ENCODE data around the gene TNF. TPM values are rescaled to one million over a fixed set of nuclear protein-coding genes. Genes with fewer than 3 reads are reported as not detected.

The TNF gene
- total and polyA plus RNA-seq, 2 donors from 2014 or later: 0.69 to 5.4 TPM

- FAIRE-seq: no peak
Measured at GRCh38 chr6:31627690-31628287, 52.4 kb downstream of the TNF start.

More at GRCh38 chr6:31627690-31628287, 52.4 kb downstream of the TNF start:
- intact Hi-C loops (cut with DNase I): no loop called here
- no peak for DNase-seq
- H3K27ac ChIP-seq (ENCODE audit: low read depth in 2 of 2, low read length in 2 of 2): no peak overlapping the region
- no peak overlapping the region for H3K9ac ChIP-seq (ENCODE audit: low read length in 3 of 3)
- H3K9me3 ChIP-seq (ENCODE audit: control insufficient read depth in 2 of 3, insufficient read depth in 1 of 3, low read length in 3 of 3): no peaks in the 10 kb centered on the region
- H3K36me3 ChIP-seq (ENCODE audit: control insufficient read depth in 2 of 3, insufficient read depth in 3 of 3, low read length in 3 of 3): peaks cover 30 to 78% (median 50%) of the 10 kb centered on the region in 3 donors
- H3K4me1 ChIP-seq (ENCODE audit: control insufficient read depth in 2 of 3, insufficient read depth in 2 of 3, low read depth in 1 of 3, low read length in 3 of 3): no peaks in the 10 kb centered on the region
- no peaks in the 10 kb centered on the region for H3K27me3 ChIP-seq (ENCODE audit: control insufficient read depth, insufficient read depth, low read length)
- TF ChIP-seq CTCF (IDR thresholded peaks at IDR 0.05; ENCODE audit: borderline replicate concordance, extremely low read depth, insufficient read depth): no peak
- H3K4me3 ChIP-seq (ENCODE audit: low read length in 3 of 3): no peak overlapping the region

Other genes starting within 250 kb of the TNF start
Only the 30 nearest of the 34 such genes appear.
- gene HLA-B, start 218.4 kb upstream of the TNF start, total RNA-seq: 1,532 TPM
- 1,348 TPM for gene HLA-B, start 218.4 kb upstream of the TNF start, polyA plus RNA-seq (ENCODE audit: insufficient read depth, low read depth, low replicate concordance)
- 27.5 TPM for gene MICA, start 172.0 kb upstream of the TNF start, total RNA-seq
- gene MICA, start 172.0 kb upstream of the TNF start, polyA plus RNA-seq (ENCODE audit: insufficient read depth, low read depth, low replicate concordance): 34.7 TPM
- gene MICB, start 77.4 kb upstream of the TNF start, total RNA-seq: 5.7 TPM
- gene MICB, start 77.4 kb upstream of the TNF start, polyA plus RNA-seq (ENCODE audit: insufficient read depth, low read depth, low replicate concordance): 1.5 TPM
- 3.5 TPM for gene MCCD1, start 46.6 kb upstream of the TNF start, total RNA-seq
- 325 TPM for gene MCCD1, start 46.6 kb upstream of the TNF start, polyA plus RNA-seq (ENCODE audit: insufficient read depth, low read depth, low replicate concordance)
- gene DDX39B, start 33.6 kb upstream of the TNF start, total RNA-seq: 295 TPM
- 183 TPM for gene DDX39B, start 33.6 kb upstream of the TNF start, polyA plus RNA-seq (ENCODE audit: insufficient read depth, low read depth, low replicate concordance)
- 1.2 TPM for gene ATP6V1G2, start 29.0 kb upstream of the TNF start, total RNA-seq
- 6.0 TPM for gene ATP6V1G2, start 29.0 kb upstream of the TNF start, polyA plus RNA-seq (ENCODE audit: insufficient read depth, low read depth, low replicate concordance)
- gene NFKBIL1, start 28.0 kb upstream of the TNF start, total RNA-seq: 20.0 TPM
- 28.2 TPM for gene NFKBIL1, start 28.0 kb upstream of the TNF start, polyA plus RNA-seq (ENCODE audit: insufficient read depth, low read depth, low replicate concordance)
- gene LTA, start 3.3 kb upstream of the TNF start, total RNA-seq: 0.35 TPM
- not detected for gene LTA, start 3.3 kb upstream of the TNF start, polyA plus RNA-seq (ENCODE audit: insufficient read depth, low read depth, low replicate concordance)
- gene LTB, start 6.9 kb downstream of the TNF start, total RNA-seq: 18.5 TPM
- gene LTB, start 6.9 kb downstream of the TNF start, polyA plus RNA-seq (ENCODE audit: insufficient read depth, low read depth, low replicate concordance): 6.6 TPM
- gene LST1, start 10.7 kb downstream of the TNF start, total RNA-seq: 31.5 TPM
- gene LST1, start 10.7 kb downstream of the TNF start, polyA plus RNA-seq (ENCODE audit: insufficient read depth, low read depth, low replicate concordance): 14.8 TPM
- 0.82 TPM for gene NCR3, start 17.4 kb downstream of the TNF start, total RNA-seq
- not detected for gene NCR3, start 17.4 kb downstream of the TNF start, polyA plus RNA-seq (ENCODE audit: insufficient read depth, low read depth, low replicate concordance)
- gene AIF1, start 39.7 kb downstream of the TNF start, total RNA-seq: 44.1 TPM
- 121 TPM for gene AIF1, start 39.7 kb downstream of the TNF start, polyA plus RNA-seq (ENCODE audit: insufficient read depth, low read depth, low replicate concordance)
- gene PRRC2A, start 45.1 kb downstream of the TNF start, total RNA-seq: 159 TPM
- 84.6 TPM for gene PRRC2A, start 45.1 kb downstream of the TNF start, polyA plus RNA-seq (ENCODE audit: insufficient read depth, low read depth, low replicate concordance)
- gene BAG6, start 77.1 kb downstream of the TNF start, total RNA-seq: 232 TPM
- 215 TPM for gene BAG6, start 77.1 kb downstream of the TNF start, polyA plus RNA-seq (ENCODE audit: insufficient read depth, low read depth, low replicate concordance)
- gene APOM, start 80.3 kb downstream of the TNF start, total RNA-seq: 4.6 TPM
- gene APOM, start 80.3 kb downstream of the TNF start, polyA plus RNA-seq (ENCODE audit: insufficient read depth, low read depth, low replicate concordance): 154 TPM
- 26.5 TPM for gene C6orf47, start 85.2 kb downstream of the TNF start, total RNA-seq
- 25.5 TPM for gene C6orf47, start 85.2 kb downstream of the TNF start, polyA plus RNA-seq (ENCODE audit: insufficient read depth, low read depth, low replicate concordance)
- 17.7 TPM for gene GPANK1, start 89.4 kb downstream of the TNF start, total RNA-seq
- gene GPANK1, start 89.4 kb downstream of the TNF start, polyA plus RNA-seq (ENCODE audit: insufficient read depth, low read depth, low replicate concordance): 28.6 TPM
- gene CSNK2B, start 90.5 kb downstream of the TNF start, total RNA-seq: 130 TPM
- gene CSNK2B, start 90.5 kb downstream of the TNF start, polyA plus RNA-seq (ENCODE audit: insufficient read depth, low read depth, low replicate concordance): 270 TPM
- gene LY6G5B, start 94.4 kb downstream of the TNF start, total RNA-seq: 15.1 TPM
- gene LY6G5B, start 94.4 kb downstream of the TNF start, polyA plus RNA-seq (ENCODE audit: insufficient read depth, low read depth, low replicate concordance): 2.5 TPM
- gene LY6G5C, start 105.5 kb downstream of the TNF start, total RNA-seq: 2.5 TPM
- 4.6 TPM for gene LY6G5C, start 105.5 kb downstream of the TNF start, polyA plus RNA-seq (ENCODE audit: insufficient read depth, low read depth, low replicate concordance)
- gene ABHD16A, start 127.8 kb downstream of the TNF start, total RNA-seq: 48.7 TPM
- 50.2 TPM for gene ABHD16A, start 127.8 kb downstream of the TNF start, polyA plus RNA-seq (ENCODE audit: insufficient read depth, low read depth, low replicate concordance)
- gene LY6G6F, start 131.3 kb downstream of the TNF start, total RNA-seq: not detected
- not detected for gene LY6G6F, start 131.3 kb downstream of the TNF start, polyA plus RNA-seq (ENCODE audit: insufficient read depth, low read depth, low replicate concordance)
- not detected for gene LY6G6D, start 139.8 kb downstream of the TNF start, total RNA-seq
- gene LY6G6D, start 139.8 kb downstream of the TNF start, polyA plus RNA-seq (ENCODE audit: insufficient read depth, low read depth, low replicate concordance): not detected
- not detected for gene LY6G6C, start 146.2 kb downstream of the TNF start, total RNA-seq
- gene LY6G6C, start 146.2 kb downstream of the TNF start, polyA plus RNA-seq (ENCODE audit: insufficient read depth, low read depth, low replicate concordance): not detected
- gene MPIG6B, start 147.8 kb downstream of the TNF start, total RNA-seq: 0.60 TPM
- not detected for gene MPIG6B, start 147.8 kb downstream of the TNF start, polyA plus RNA-seq (ENCODE audit: insufficient read depth, low read depth, low replicate concordance)
- gene DDAH2, start 153.7 kb downstream of the TNF start, total RNA-seq: 98.9 TPM
- gene DDAH2, start 153.7 kb downstream of the TNF start, polyA plus RNA-seq (ENCODE audit: insufficient read depth, low read depth, low replicate concordance): 147 TPM
- gene CLIC1, start 161.0 kb downstream of the TNF start, total RNA-seq: 456 TPM
- gene CLIC1, start 161.0 kb downstream of the TNF start, polyA plus RNA-seq (ENCODE audit: insufficient read depth, low read depth, low replicate concordance): 489 TPM
- 23.7 TPM for gene MSH5, start 164.4 kb downstream of the TNF start, total RNA-seq
- gene MSH5, start 164.4 kb downstream of the TNF start, polyA plus RNA-seq (ENCODE audit: insufficient read depth, low read depth, low replicate concordance): 14.4 TPM
- gene SAPCD1, start 187.1 kb downstream of the TNF start, total RNA-seq: 6.5 TPM
- gene SAPCD1, start 187.1 kb downstream of the TNF start, polyA plus RNA-seq (ENCODE audit: insufficient read depth, low read depth, low replicate concordance): 6.8 TPM
- gene VWA7, start 201.8 kb downstream of the TNF start, total RNA-seq: 32.5 TPM
- gene VWA7, start 201.8 kb downstream of the TNF start, polyA plus RNA-seq (ENCODE audit: insufficient read depth, low read depth, low replicate concordance): 10.2 TPM

Data from kidney (tissue), 14 donors.